HepG2 (cell line): ENCODE data around the gene LRRC45. TPM values are rescaled to one million over a fixed set of nuclear protein-coding genes. Genes with fewer than 3 reads are reported as not detected.

Source experiments
- ARHGAP35 ChIP-seq: sonication (generic); formaldehyde crosslinking; IDR thresholded peaks from 2 replicates; pipeline ENCODE4 v1.9.0; 2022; ENCODE audit warnings: mild to moderate bottlenecking, inconsistent platforms, moderate library complexity, missing genetic modification reagents, borderline replicate concordance
- FOXM1 ChIP-seq: sonication (generic); formaldehyde crosslinking; IDR thresholded peaks from 2 replicates; pipeline ENCODE4 v1.5.0; 2020; ENCODE audit warnings: missing genetic modification reagents
- GABPA ChIP-seq, 2 experiments: IDR thresholded peaks; 2 replicates each; pipeline ENCODE4 v1.6.1; 2011 to 2016; ENCODE audit warnings: low read depth in 2 of 2, low read length in 1 of 2, missing biosample characterization in 1 of 2, missing genetic modification characterization in 1 of 2
- GPN1 ChIP-seq: sonication (generic); formaldehyde crosslinking; IDR thresholded peaks from 2 replicates; pipeline ENCODE4 v1.5.1; 2020; ENCODE audit warnings: missing genetic modification reagents, borderline replicate concordance
- KMT2A ChIP-seq: sonication (generic); formaldehyde crosslinking; IDR thresholded peaks from 2 replicates; pipeline ENCODE4 v1.4.0; 2020; ENCODE audit warnings: missing genetic modification reagents
- MXD4 ChIP-seq: IDR thresholded peaks from 2 replicates; pipeline ENCODE4 v1.6.1; 2016; ENCODE audit warnings: mild to moderate bottlenecking, missing biosample characterization, missing genetic modification reagents
- PLRG1 ChIP-seq: fragments of 450-650 bp; conservative IDR thresholded peaks from 2 replicates; pipeline ENCODE4 v1.6.1; 2016
- SKI ChIP-seq: fragments of 450-650 bp; IDR thresholded peaks from one replicate; pipeline ENCODE4 v1.6.1; 2018; ENCODE audit warnings: mild to moderate bottlenecking; ENCODE audit not compliant: partially characterized antibody
- THYN1 ChIP-seq: sonication (generic); formaldehyde crosslinking; IDR thresholded peaks from 2 replicates; pipeline ENCODE4 v1.8.1; 2023; ENCODE audit warnings: low read depth, mild to moderate bottlenecking, moderate library complexity, missing genetic modification reagents, borderline replicate concordance
- ZNF263 ChIP-seq: sonication (generic); formaldehyde crosslinking; IDR thresholded peaks from 2 replicates; pipeline ENCODE4 v1.4.0; 2020; ENCODE audit warnings: missing genetic modification reagents
- ZNF674 ChIP-seq: sonication (generic); formaldehyde crosslinking; IDR thresholded peaks from 2 replicates; pipeline ENCODE4 v1.5.0; 2020; ENCODE audit warnings: low read depth, mild to moderate bottlenecking, missing genetic modification reagents
- ZNF770 ChIP-seq: sonication (generic); formaldehyde crosslinking; IDR thresholded peaks from 2 replicates; pipeline ENCODE4 v1.5.0; 2020; ENCODE audit warnings: mild to moderate bottlenecking, missing genetic modification reagents
- polyA plus RNA-seq, 8 experiments: library from polyadenylated mRNA; depleted of rRNA in 3 of 8; stranded (reverse) in 7 of 8; unstranded in 1 of 8; fragments of >200 nt; fragmentation: Illumina TruSeq in 4 of 8; extraction: Trizol in 4 of 8; gene quantifications; 2 replicates each; pipeline versions ENCODE4 v1.2.1 to v1.2.3, GENCODE V29; 2011 to 2016; ENCODE audit warnings: low read depth in 4 of 8, missing spikeins in 1 of 8, mixed read lengths in 1 of 8; ENCODE audit not compliant: insufficient read depth in 1 of 8
- total RNA-seq, 5 experiments: library from RNA; depleted of rRNA; stranded (reverse); fragments of >200 nt; fragmentation: Illumina TruSeq; extraction: Trizol; gene quantifications; 2 replicates each; pipeline ENCODE4 v1.2.3, GENCODE V29; 2016; ENCODE audit warnings: low read depth in 1 of 5
- TF ChIP-seq, protein P1 (sequence below): IDR thresholded peaks from 2 replicates; pipeline ENCODE4 v1.6.1; 2016; ENCODE audit warnings: low read depth, missing genetic modification reagents, missing compliant biosample characterization
- TF ChIP-seq, protein P2 (sequence below): sonication (generic); formaldehyde crosslinking; IDR thresholded peaks from 2 replicates; pipeline ENCODE4 v1.4.0; 2020; ENCODE audit warnings: missing genetic modification reagents
- TF ChIP-seq, protein P3 (sequence below): sonication (generic); formaldehyde crosslinking; IDR thresholded peaks from 2 replicates; pipeline ENCODE4 v1.8.1; 2023; ENCODE audit warnings: mild to moderate bottlenecking, missing genetic modification reagents

The LRRC45 gene
- total and polyA plus RNA-seq, 2 of the 13 experiments (the other 11 are each of a cell fraction or from before 2014, with no cell fraction given), result 11.6 to 48.1 TPM

DNA sequence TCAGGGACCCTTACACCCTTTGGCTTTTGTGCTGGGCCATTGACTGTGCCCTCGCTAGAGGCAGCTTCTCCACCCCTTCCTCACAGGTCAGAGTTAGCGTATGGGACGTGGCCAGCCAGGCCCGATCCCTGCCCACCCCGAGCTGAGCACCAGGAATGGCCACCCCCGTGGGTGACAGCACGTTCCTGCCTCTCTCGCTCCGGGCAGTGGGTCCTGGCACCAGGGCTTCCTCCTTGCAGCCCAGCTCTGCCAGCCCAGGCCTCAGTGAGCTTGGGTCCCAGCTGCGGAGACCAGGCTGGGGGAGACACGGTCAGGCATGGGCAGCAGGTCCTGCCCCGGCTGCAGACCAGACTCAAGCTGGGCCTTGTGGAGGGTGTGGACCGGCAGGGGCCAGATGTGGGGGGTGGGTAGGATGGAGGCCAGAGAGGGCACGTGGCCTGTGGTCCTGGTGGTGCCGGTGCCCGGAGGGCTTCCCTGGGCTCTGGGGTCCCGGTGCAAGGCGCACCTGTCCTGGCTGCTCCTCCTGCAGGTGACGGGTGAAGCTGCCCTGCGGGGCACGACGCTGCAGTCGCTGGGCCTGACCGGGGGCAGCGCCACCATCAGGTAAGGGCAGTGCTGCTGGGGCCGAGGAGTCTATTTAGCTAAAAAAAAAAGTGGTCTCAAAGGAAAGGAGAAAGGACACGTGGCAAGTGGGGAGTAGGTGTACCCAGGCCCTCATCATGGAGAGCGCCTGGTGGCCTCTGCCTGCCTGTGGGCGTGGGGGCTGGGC, 27.5 kb upstream of the LRRC45 start (continued):
- TF ChIP-seq ZNF674 (CRISPR knock-in tag) (no peak), ZNF263 (CRISPR knock-in tag) (peak; percentile 69), GABPA (IDR thresholded peaks at IDR 0.05; ENCODE audit: low read depth, low read length) (no peak), GABPA (CRISPR knock-in tag; IDR thresholded peaks at IDR 0.05; ENCODE audit: low read depth) (no peak), ARHGAP35 (CRISPR knock-in tag) (peak; percentile 45), GPN1 (CRISPR knock-in tag) (no peak; the same call in 1 of the 2 replicates), ZNF770 (CRISPR knock-in tag) (peak; percentile 40; the same call in 1 of the 2 replicates), SKI (no peak), THYN1 (CRISPR knock-in tag) (no peak), FOXM1 (CRISPR knock-in tag) (0 out of 2 replicates have a peak, but pooled peaks have one; percentile 32), KMT2A (CRISPR knock-in tag) (peak; percentile 36), PLRG1 (no peak), MXD4 (0 out of 2 replicates have a peak, but pooled peaks have one; percentile 20)
- TF ChIP-seq, protein P1, sequence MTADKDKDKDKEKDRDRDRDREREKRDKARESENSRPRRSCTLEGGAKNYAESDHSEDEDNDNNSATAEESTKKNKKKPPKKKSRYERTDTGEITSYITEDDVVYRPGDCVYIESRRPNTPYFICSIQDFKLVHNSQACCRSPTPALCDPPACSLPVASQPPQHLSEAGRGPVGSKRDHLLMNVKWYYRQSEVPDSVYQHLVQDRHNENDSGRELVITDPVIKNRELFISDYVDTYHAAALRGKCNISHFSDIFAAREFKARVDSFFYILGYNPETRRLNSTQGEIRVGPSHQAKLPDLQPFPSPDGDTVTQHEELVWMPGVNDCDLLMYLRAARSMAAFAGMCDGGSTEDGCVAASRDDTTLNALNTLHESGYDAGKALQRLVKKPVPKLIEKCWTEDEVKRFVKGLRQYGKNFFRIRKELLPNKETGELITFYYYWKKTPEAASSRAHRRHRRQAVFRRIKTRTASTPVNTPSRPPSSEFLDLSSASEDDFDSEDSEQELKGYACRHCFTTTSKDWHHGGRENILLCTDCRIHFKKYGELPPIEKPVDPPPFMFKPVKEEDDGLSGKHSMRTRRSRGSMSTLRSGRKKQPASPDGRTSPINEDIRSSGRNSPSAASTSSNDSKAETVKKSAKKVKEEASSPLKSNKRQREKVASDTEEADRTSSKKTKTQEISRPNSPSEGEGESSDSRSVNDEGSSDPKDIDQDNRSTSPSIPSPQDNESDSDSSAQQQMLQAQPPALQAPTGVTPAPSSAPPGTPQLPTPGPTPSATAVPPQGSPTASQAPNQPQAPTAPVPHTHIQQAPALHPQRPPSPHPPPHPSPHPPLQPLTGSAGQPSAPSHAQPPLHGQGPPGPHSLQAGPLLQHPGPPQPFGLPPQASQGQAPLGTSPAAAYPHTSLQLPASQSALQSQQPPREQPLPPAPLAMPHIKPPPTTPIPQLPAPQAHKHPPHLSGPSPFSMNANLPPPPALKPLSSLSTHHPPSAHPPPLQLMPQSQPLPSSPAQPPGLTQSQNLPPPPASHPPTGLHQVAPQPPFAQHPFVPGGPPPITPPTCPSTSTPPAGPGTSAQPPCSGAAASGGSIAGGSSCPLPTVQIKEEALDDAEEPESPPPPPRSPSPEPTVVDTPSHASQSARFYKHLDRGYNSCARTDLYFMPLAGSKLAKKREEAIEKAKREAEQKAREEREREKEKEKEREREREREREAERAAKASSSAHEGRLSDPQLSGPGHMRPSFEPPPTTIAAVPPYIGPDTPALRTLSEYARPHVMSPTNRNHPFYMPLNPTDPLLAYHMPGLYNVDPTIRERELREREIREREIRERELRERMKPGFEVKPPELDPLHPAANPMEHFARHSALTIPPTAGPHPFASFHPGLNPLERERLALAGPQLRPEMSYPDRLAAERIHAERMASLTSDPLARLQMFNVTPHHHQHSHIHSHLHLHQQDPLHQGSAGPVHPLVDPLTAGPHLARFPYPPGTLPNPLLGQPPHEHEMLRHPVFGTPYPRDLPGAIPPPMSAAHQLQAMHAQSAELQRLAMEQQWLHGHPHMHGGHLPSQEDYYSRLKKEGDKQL (CRISPR knock-in tag), result 0 out of 2 replicates have a peak, but pooled peaks have one; percentile 35
- TF ChIP-seq, protein P2, sequence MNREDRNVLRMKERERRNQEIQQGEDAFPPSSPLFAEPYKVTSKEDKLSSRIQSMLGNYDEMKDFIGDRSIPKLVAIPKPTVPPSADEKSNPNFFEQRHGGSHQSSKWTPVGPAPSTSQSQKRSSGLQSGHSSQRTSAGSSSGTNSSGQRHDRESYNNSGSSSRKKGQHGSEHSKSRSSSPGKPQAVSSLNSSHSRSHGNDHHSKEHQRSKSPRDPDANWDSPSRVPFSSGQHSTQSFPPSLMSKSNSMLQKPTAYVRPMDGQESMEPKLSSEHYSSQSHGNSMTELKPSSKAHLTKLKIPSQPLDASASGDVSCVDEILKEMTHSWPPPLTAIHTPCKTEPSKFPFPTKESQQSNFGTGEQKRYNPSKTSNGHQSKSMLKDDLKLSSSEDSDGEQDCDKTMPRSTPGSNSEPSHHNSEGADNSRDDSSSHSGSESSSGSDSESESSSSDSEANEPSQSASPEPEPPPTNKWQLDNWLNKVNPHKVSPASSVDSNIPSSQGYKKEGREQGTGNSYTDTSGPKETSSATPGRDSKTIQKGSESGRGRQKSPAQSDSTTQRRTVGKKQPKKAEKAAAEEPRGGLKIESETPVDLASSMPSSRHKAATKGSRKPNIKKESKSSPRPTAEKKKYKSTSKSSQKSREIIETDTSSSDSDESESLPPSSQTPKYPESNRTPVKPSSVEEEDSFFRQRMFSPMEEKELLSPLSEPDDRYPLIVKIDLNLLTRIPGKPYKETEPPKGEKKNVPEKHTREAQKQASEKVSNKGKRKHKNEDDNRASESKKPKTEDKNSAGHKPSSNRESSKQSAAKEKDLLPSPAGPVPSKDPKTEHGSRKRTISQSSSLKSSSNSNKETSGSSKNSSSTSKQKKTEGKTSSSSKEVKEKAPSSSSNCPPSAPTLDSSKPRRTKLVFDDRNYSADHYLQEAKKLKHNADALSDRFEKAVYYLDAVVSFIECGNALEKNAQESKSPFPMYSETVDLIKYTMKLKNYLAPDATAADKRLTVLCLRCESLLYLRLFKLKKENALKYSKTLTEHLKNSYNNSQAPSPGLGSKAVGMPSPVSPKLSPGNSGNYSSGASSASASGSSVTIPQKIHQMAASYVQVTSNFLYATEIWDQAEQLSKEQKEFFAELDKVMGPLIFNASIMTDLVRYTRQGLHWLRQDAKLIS (CRISPR knock-in tag), result peak; percentile 98
- TF ChIP-seq, protein P3, sequence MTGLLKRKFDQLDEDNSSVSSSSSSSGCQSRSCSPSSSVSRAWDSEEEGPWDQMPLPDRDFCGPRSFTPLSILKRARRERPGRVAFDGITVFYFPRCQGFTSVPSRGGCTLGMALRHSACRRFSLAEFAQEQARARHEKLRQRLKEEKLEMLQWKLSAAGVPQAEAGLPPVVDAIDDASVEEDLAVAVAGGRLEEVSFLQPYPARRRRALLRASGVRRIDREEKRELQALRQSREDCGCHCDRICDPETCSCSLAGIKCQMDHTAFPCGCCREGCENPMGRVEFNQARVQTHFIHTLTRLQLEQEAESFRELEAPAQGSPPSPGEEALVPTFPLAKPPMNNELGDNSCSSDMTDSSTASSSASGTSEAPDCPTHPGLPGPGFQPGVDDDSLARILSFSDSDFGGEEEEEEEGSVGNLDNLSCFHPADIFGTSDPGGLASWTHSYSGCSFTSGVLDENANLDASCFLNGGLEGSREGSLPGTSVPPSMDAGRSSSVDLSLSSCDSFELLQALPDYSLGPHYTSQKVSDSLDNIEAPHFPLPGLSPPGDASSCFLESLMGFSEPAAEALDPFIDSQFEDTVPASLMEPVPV (CRISPR knock-in tag), result no peak
